IMR-90 (cell line): Measurements from ENCODE around the gene RNPEPL1. TPM values are rescaled to one million over a fixed set of nuclear protein-coding genes. Genes with fewer than 3 reads are reported as not detected.

Source experiments
- ATAC-seq: fragments of 200-7000 bp; cut with Tn5 transposase; 2 replicates; pipeline ENCODE4 v1.9.1; 2020; ENCODE audit warnings: low read depth, mild to moderate bottlenecking, moderate library complexity
- BruUV-seq: library from RNA; stranded (reverse); fragments of 400-500 nt; replicated peaks from 2 replicates; lab custom pipeline; 2021; lab: Mats Ljungman, UMichigan
- CTCF ChIA-PET: fragments of 300-600 bp; formaldehyde crosslinking; extraction: SDS; loops from one replicate; lab custom pipeline; 2021; ENCODE audit warnings: antibody characterized with exemption; lab: Yijun Ruan, JAX
- POLR2A ChIA-PET: fragments of 300-600 bp; sonication (Branson Sonifier 250); formaldehyde crosslinking; loops from one replicate; lab custom pipeline; 2022; ENCODE audit warnings: antibody characterized with exemption; ENCODE audit not compliant: unreplicated experiment; lab: Charles Lee
- DNase-seq: peaks from one replicate; pipeline ENCODE4 v3.0.0; 2013
- H2AFZ ChIP-seq: replicated peaks from 2 replicates; pipeline ENCODE3; 2013; ENCODE audit warnings: low read length, mild to moderate bottlenecking; ENCODE audit not compliant: poor library complexity
- H2AK5ac ChIP-seq: 2 replicates; pipeline ENCODE4 v1.6.1; 2013; ENCODE audit warnings: low read depth, low read length, inconsistent platforms
- H2AK9ac ChIP-seq: replicated peaks from 2 replicates; pipeline ENCODE3; 2013; ENCODE audit warnings: mild to moderate bottlenecking, low read depth, low read length, moderate library complexity; ENCODE audit not compliant: poor library complexity
- H2BK120ac ChIP-seq: 2 replicates; pipeline ENCODE4 v1.6.1; 2013; ENCODE audit warnings: low read depth, low read length, inconsistent platforms
- H2BK15ac ChIP-seq: 3 replicates; pipeline ENCODE4 v1.6.1; 2013; ENCODE audit warnings: low read depth, low read length, inconsistent platforms
- H2BK20ac ChIP-seq: 2 replicates; pipeline ENCODE4 v1.6.1; 2013; ENCODE audit warnings: low read depth, mild to moderate bottlenecking, inconsistent platforms, low read length, moderate library complexity
- H2BK5ac ChIP-seq: 2 replicates; pipeline ENCODE4 v1.6.1; 2013; ENCODE audit warnings: mild to moderate bottlenecking, low read depth, low read length, inconsistent platforms; ENCODE audit not compliant: poor library complexity, severe bottlenecking
- H3K14ac ChIP-seq: replicated peaks from 2 replicates; pipeline ENCODE4 v1.6.1; 2013; ENCODE audit warnings: low read depth, low read length, inconsistent platforms
- H3K18ac ChIP-seq: 2 replicates; pipeline ENCODE4 v1.6.1; 2013; ENCODE audit warnings: low read depth, low read length, control low read depth
- H3K23ac ChIP-seq: 2 replicates; pipeline ENCODE4 v1.6.1; 2013; ENCODE audit warnings: low read depth, low read length, inconsistent platforms
- H3K27ac ChIP-seq: 2 replicates; pipeline ENCODE4 v1.5.1; 2013; ENCODE audit warnings: mild to moderate bottlenecking, control low read depth, low read length; ENCODE audit not compliant: insufficient read depth
- H3K27me3 ChIP-seq: 2 replicates; pipeline ENCODE4 v1.6.1; 2013; ENCODE audit warnings: low read length; ENCODE audit not compliant: control insufficient read depth, insufficient read depth
- H3K36me3 ChIP-seq: 2 replicates; pipeline ENCODE4 v1.6.1; 2013; ENCODE audit warnings: low read length, mixed read lengths; ENCODE audit not compliant: control insufficient read depth, insufficient read depth
- H3K4ac ChIP-seq: 2 replicates; pipeline ENCODE4 v1.6.1; 2013; ENCODE audit warnings: low read depth, low read length, inconsistent platforms
- H3K4me1 ChIP-seq: 2 replicates; pipeline ENCODE4 v1.6.1; 2013; ENCODE audit warnings: low read length, mixed read lengths; ENCODE audit not compliant: control insufficient read depth, insufficient read depth
- H3K4me2 ChIP-seq: 2 replicates; pipeline ENCODE4 v1.6.1; 2013; ENCODE audit warnings: low read depth, mild to moderate bottlenecking, control low read depth, low read length, moderate library complexity
- H3K4me3 ChIP-seq: 2 replicates; pipeline ENCODE4 v1.5.1; 2013; ENCODE audit warnings: low read depth, mild to moderate bottlenecking, control low read depth, low read length, moderate library complexity; ENCODE audit not compliant: insufficient read depth
- H3K56ac ChIP-seq: 2 replicates; pipeline ENCODE4 v1.6.1; 2013; ENCODE audit warnings: low read length, inconsistent platforms; ENCODE audit not compliant: insufficient read depth; ENCODE audit errors: extremely low read depth
- H3K79me1 ChIP-seq, 2 experiments: 2 replicates each; pipeline ENCODE4 v1.6.1; 2013; ENCODE audit warnings: low read length in 2 of 2, inconsistent platforms in 1 of 2, low read depth in 1 of 2
- H3K9ac ChIP-seq: 2 replicates; pipeline ENCODE4 v1.6.1; 2013; ENCODE audit warnings: low read depth, low read length, control low read depth
- H3K9me1 ChIP-seq: 2 replicates; pipeline ENCODE4 v1.6.1; 2013; ENCODE audit warnings: low read length, inconsistent platforms; ENCODE audit not compliant: insufficient read depth
- H3K9me3 ChIP-seq: 2 replicates; pipeline ENCODE4 v1.6.1; 2013; ENCODE audit warnings: low read length; ENCODE audit not compliant: control insufficient read depth, insufficient read depth
- H4K20me1 ChIP-seq: 2 replicates; pipeline ENCODE4 v1.6.1; 2013; ENCODE audit warnings: low read length, inconsistent platforms; ENCODE audit not compliant: insufficient read depth
- H4K5ac ChIP-seq: 2 replicates; pipeline ENCODE4 v1.6.1; 2013; ENCODE audit warnings: mild to moderate bottlenecking, low read depth, low read length, control low read depth
- H4K8ac ChIP-seq, 2 experiments: 2 replicates each; pipeline ENCODE4 v1.6.1; 2013; ENCODE audit warnings: low read depth in 2 of 2, low read length in 2 of 2, control low read depth in 1 of 2, inconsistent platforms in 1 of 2
- H4K91ac ChIP-seq: 2 replicates; pipeline ENCODE4 v1.6.1; 2013; ENCODE audit warnings: low read depth, low read length, inconsistent platforms; ENCODE audit not compliant: insufficient read depth
- BHLHE40 ChIP-seq: fragments of 150-350 bp; IDR thresholded peaks from 2 replicates; pipeline ENCODE4 v1.6.1; 2016; ENCODE audit warnings: mild to moderate bottlenecking, low read depth, low read length
- CEBPB ChIP-seq: IDR thresholded peaks from 2 replicates; pipeline ENCODE4 v1.6.1; 2012; ENCODE audit warnings: low read depth, low read length, improper control_type of control experiment
- CHD1 ChIP-seq: IDR thresholded peaks from 2 replicates; pipeline ENCODE4 v1.6.1; 2012; ENCODE audit warnings: low read depth, low read length, improper control_type of control experiment
- CTCF ChIP-seq: conservative IDR thresholded peaks from 2 replicates; pipeline ENCODE4 v1.5.1; 2012; ENCODE audit warnings: mild to moderate bottlenecking, low read depth, low read length, improper control_type of control experiment
- ELK1 ChIP-seq: fragments of 150-350 bp; IDR thresholded peaks from 2 replicates; pipeline ENCODE4 v1.6.1; 2016; ENCODE audit warnings: low read depth, mild to moderate bottlenecking, low read length, moderate library complexity, borderline replicate concordance
- MAZ ChIP-seq: IDR thresholded peaks from 2 replicates; pipeline ENCODE4 v1.6.1; 2012; ENCODE audit warnings: low read depth, mild to moderate bottlenecking, low read length, improper control_type of control experiment, moderate library complexity, borderline replicate concordance
- MXI1 ChIP-seq: IDR thresholded peaks from 2 replicates; pipeline ENCODE4 v1.6.1; 2012; ENCODE audit warnings: low read depth, mild to moderate bottlenecking, low read length, moderate library complexity, borderline replicate concordance
- NFE2L2 ChIP-seq: fragments of 150-350 bp; IDR thresholded peaks from 2 replicates; pipeline ENCODE4 v1.6.1; 2016; ENCODE audit warnings: low read depth, mild to moderate bottlenecking, low read length
- POLR2A ChIP-seq: IDR thresholded peaks from 2 replicates; pipeline ENCODE4 v1.6.1; 2012; ENCODE audit warnings: mild to moderate bottlenecking, low read depth, low read length
- RAD21 ChIP-seq: IDR thresholded peaks from 2 replicates; pipeline ENCODE4 v1.6.1; 2012; ENCODE audit warnings: low read length, improper control_type of control experiment
- RCOR1 ChIP-seq: IDR thresholded peaks from 2 replicates; pipeline ENCODE4 v1.6.1; 2012; ENCODE audit warnings: mild to moderate bottlenecking, low read length, improper control_type of control experiment; ENCODE audit not compliant: insufficient replicate concordance
- RFX5 ChIP-seq: IDR thresholded peaks from 2 replicates; pipeline ENCODE4 v1.8.0; 2012; ENCODE audit warnings: low read depth, mild to moderate bottlenecking, low read length, moderate library complexity
- SMC3 ChIP-seq: fragments of 150-350 bp; IDR thresholded peaks from 2 replicates; pipeline ENCODE4 v1.6.1; 2016; ENCODE audit warnings: low read depth, mild to moderate bottlenecking, antibody characterized with exemption, low read length, moderate library complexity
- USF2 ChIP-seq: fragments of 150-350 bp; IDR thresholded peaks from 2 replicates; pipeline ENCODE4 v1.6.1; 2017; ENCODE audit warnings: mild to moderate bottlenecking, antibody characterized with exemption, low read length, low read depth
- WGBS, 2 experiments: methylation state at CpG; one replicate each; pipeline versions ENCODE4 v1.1.5 to v1.1.7; 2013; ENCODE audit warnings: missing lambda C conversion rate in 2 of 2; ENCODE audit not compliant: insufficient read length in 1 of 2; ENCODE audit errors: extremely low coverage in 2 of 2; 5-methylcytosine and 5-hydroxymethylcytosine counted together
- dilution Hi-C: fragments of 300-500 bp; cut with HindIII; formaldehyde crosslinking; loops from one replicate; pipeline ENCODE4 v1.14.3; 2018; ENCODE audit warnings: low sequenced_read_pairs; ENCODE audit not compliant: unreplicated experiment
- in situ Hi-C: fragments of 300-500 bp; cut with MboI; formaldehyde crosslinking; loops from 3 replicates; pipeline ENCODE4 v1.14.3; 2019; ENCODE audit warnings: low sequenced_read_pairs, inconsistent platforms, mixed read lengths
- intact Hi-C: fragments of 100-400 bp; cut with micrococcal nuclease; formaldehyde crosslinking; loops from 2 replicates; pipeline ENCODE4 v1.10.0; 2022
- polyA plus RNA-seq, 3 experiments: library from polyadenylated mRNA; depleted of rRNA; stranded (reverse); fragments of >200 nt; gene quantifications; 2 replicates each; pipeline ENCODE4 v1.2.3, GENCODE V29; 2012; ENCODE audit warnings: low replicate concordance in 1 of 3
- total RNA-seq: library from RNA; depleted of rRNA; stranded (reverse); fragments of >200 nt; gene quantifications from 2 replicates; pipeline ENCODE4 v1.2.3, GENCODE V29; 2012

RNPEPL1 gene
- total and polyA plus RNA-seq, 2 of the 4 experiments (the other 2 are of a cell fraction) = 3.8 to 18.7 TPM

GRCh38 chr2:240573516-240574385 lies 5.5 kb downstream of the RNPEPL1 start:
- ChIA-PET POLR2A (no interaction called here), CTCF (interaction anchor here (0.6 kb wide), 1 partner anchor 68 kb away, joined by 3 read pairs; no protein-coding TSS in a partner anchor)
- in situ Hi-C loops (no loop called here), intact Hi-C loops (no loop called here), dilution Hi-C loops (no loop called here)
- no peaks in the 10 kb centered on the region for H3K9me3 ChIP-seq
- WGBS, 2 experiments = 89% methylated on average over 7 of the region's 37 CpGs; no CpG with 5 or more reads in 1 of the 2 experiments
- H3K4me1 ChIP-seq = peaks cover 7% of the 10 kb centered on the region
- no peak overlapping the region for H4K91ac ChIP-seq
- peaks cover 7% of the 10 kb centered on the region for H3K9me1 ChIP-seq
- H4K5ac ChIP-seq = no peak overlapping the region
- ATAC-seq (no peak), DNase-seq (no peak)
- no peak overlapping the region for H3K4me2 ChIP-seq
- H3K27ac ChIP-seq = no peak overlapping the region
- H3K79me1 ChIP-seq = peaks cover 7 to 39% of the 10 kb centered on the region in 2 experiments; a peak in 3 of 4 replicates
- H4K8ac ChIP-seq = no peak overlapping the region
- H3K36me3 ChIP-seq = peaks cover 31% of the 10 kb centered on the region
- H3K4me3 ChIP-seq = no peak overlapping the region
- H2AFZ ChIP-seq = peak overlapping the region; percentile 66
- no TSS peak for BruUV-seq
- H2AK5ac ChIP-seq = peak overlapping the region; percentile 8; the same call in 1 of the 2 replicates
- H3K27me3 ChIP-seq = no peaks in the 10 kb centered on the region
- no peak overlapping the region for H3K4ac ChIP-seq
- H3K9ac ChIP-seq = no peak overlapping the region
- no peak overlapping the region for H2AK9ac ChIP-seq
- H3K14ac ChIP-seq = no peak overlapping the region
- no peak overlapping the region for H2BK5ac ChIP-seq
- no peak overlapping the region for H2BK120ac ChIP-seq
- no peak overlapping the region for H2BK20ac ChIP-seq
- peaks cover 20% of the 10 kb centered on the region for H4K20me1 ChIP-seq
- H3K23ac ChIP-seq = no peak overlapping the region
- no peak overlapping the region for H2BK15ac ChIP-seq
- H3K56ac ChIP-seq = no peak overlapping the region
- H3K18ac ChIP-seq = no peak overlapping the region
- TF ChIP-seq USF2 = no peak
- TF ChIP-seq MXI1 = no peak
- TF ChIP-seq CEBPB = no peak
- no peak for TF ChIP-seq POLR2A
- no peak for TF ChIP-seq SMC3
- no peak for TF ChIP-seq CHD1
- TF ChIP-seq MAZ = no peak
- TF ChIP-seq ELK1 = no peak
- TF ChIP-seq RFX5 = no peak
- no peak for TF ChIP-seq BHLHE40
- TF ChIP-seq CTCF = no peak
- TF ChIP-seq NFE2L2 = no peak
- no peak for TF ChIP-seq RAD21
- TF ChIP-seq RCOR1 = no peak
